Upper lobe of left lung (tissue), 4 donors: Measurements from ENCODE around the gene HLA-B.

Experiments
- POLR2A ChIP-seq, 4 donors: fragments of 450-650 bp; IDR thresholded peaks; one replicate each; pipeline ENCODE4 v1.5.1; 2016 to 2017; ENCODE audit warnings: antibody characterized with exemption in 4 of 4, mild to moderate bottlenecking in 2 of 4
- POLR2AphosphoS5 ChIP-seq, 2 donors: sonication (generic); formaldehyde crosslinking; IDR thresholded peaks; one replicate each; pipeline ENCODE4 v1.5.1; 2017; ENCODE audit warnings: antibody characterized with exemption in 2 of 2
- TF ChIP-seq, protein P1 (sequence below), 6 experiments: fragments of 450-650 bp in 4 of 6; fragments of 200-600 bp in 2 of 6; sonication (generic) in 2 of 6; IDR thresholded peaks; one replicate each; pipeline ENCODE4 v1.5.1; 2016 to 2019; ENCODE audit warnings: antibody characterized with exemption in 6 of 6

DNA sequence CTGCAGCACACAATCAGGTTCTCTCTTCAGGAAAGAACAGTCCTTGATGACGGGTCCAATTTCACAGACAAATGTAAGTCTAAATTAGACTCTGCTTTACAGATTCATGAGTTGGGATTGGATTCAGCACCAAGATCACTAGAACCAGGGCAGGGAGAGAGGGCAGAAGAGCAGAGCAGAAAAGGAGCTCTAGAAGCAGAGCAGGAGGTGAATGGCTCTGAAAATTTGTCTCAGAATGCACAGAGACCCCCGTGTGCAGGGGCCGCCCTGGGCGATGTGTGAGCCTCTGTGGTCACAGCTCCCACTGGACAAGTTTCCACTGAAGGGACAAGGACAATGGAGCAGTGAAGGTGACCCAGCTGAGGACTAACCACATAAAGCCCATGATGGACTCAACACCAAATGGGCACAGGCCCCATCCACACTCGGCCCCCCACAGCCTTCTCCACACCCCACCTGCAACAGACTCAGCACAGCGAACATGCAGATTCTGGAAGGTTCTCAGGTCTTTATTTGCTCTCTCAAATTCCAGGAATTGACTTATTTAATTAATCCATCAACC lies 3.5 kb downstream of the HLA-B start:
- TF ChIP-seq POLR2A (IDR thresholded peaks at IDR 0.05) (no peak), POLR2AphosphoS5 (IDR thresholded peaks at IDR 0.05) (no peak)
- TF ChIP-seq, protein P1, sequence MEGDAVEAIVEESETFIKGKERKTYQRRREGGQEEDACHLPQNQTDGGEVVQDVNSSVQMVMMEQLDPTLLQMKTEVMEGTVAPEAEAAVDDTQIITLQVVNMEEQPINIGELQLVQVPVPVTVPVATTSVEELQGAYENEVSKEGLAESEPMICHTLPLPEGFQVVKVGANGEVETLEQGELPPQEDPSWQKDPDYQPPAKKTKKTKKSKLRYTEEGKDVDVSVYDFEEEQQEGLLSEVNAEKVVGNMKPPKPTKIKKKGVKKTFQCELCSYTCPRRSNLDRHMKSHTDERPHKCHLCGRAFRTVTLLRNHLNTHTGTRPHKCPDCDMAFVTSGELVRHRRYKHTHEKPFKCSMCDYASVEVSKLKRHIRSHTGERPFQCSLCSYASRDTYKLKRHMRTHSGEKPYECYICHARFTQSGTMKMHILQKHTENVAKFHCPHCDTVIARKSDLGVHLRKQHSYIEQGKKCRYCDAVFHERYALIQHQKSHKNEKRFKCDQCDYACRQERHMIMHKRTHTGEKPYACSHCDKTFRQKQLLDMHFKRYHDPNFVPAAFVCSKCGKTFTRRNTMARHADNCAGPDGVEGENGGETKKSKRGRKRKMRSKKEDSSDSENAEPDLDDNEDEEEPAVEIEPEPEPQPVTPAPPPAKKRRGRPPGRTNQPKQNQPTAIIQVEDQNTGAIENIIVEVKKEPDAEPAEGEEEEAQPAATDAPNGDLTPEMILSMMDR (IDR thresholded peaks at IDR 0.05), result no peak
